Measurements from ENCODE around the gene KCNK5. TPM values are rescaled to one million over a fixed set of nuclear protein-coding genes. Genes with fewer than 3 reads are reported as not detected.

Gene KCNK5
- total RNA-seq, 4 donors from 2014 or later, result 16.7 to 20.0 (median 18.4) TPM

DNA sequence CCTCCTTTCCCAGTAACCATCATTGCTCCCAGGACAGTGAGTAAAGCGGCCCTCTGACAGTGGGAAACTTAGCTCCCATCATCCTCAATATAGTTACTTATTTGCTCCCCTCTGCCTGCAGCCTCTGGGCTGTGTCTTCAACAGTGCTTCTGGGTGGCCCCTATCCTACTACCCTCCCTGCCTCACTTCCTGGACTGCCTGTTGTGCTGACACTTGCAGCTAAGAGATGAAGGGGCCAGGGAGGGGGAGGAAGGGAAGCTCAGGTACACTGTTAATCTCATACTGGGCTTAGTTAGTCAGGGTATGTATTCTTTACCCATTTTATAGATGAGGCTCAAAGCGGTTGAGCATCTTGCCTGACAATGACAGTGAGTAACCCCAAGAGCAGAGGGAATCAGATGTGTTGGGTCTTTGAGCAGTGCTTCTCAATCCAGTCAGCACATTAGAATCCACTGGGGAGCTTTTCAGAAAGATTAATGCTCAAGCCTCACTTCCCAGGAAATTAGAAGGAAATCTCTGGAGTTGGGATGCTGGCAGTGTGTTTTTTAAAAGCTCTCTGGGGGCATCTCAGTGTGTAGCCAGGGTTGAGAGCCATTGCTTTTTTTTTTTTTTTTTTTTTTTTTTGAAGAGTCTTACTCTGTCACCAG lies 27.1 kb upstream of the KCNK5 start:
- H3K4me1 ChIP-seq, result peaks cover 0 to 3% (median 0%) of the 10 kb centered on the region in 4 donors
- no peak overlapping the region for H3K27ac ChIP-seq
- H3K36me3 ChIP-seq, result no peaks in the 10 kb centered on the region
- no peaks in the 10 kb centered on the region for H3K9me3 ChIP-seq
- DNase-seq (ENCODE audit: low spot score in 2 of 2), result no peak
- H3K4me3 ChIP-seq, result no peak overlapping the region
- H3K27me3 ChIP-seq, result no peaks in the 10 kb centered on the region
- TF ChIP-seq POLR2A (IDR thresholded peaks at IDR 0.05) (no peak), EP300 (IDR thresholded peaks at IDR 0.05) (no peak)
- TF ChIP-seq, protein P1, sequence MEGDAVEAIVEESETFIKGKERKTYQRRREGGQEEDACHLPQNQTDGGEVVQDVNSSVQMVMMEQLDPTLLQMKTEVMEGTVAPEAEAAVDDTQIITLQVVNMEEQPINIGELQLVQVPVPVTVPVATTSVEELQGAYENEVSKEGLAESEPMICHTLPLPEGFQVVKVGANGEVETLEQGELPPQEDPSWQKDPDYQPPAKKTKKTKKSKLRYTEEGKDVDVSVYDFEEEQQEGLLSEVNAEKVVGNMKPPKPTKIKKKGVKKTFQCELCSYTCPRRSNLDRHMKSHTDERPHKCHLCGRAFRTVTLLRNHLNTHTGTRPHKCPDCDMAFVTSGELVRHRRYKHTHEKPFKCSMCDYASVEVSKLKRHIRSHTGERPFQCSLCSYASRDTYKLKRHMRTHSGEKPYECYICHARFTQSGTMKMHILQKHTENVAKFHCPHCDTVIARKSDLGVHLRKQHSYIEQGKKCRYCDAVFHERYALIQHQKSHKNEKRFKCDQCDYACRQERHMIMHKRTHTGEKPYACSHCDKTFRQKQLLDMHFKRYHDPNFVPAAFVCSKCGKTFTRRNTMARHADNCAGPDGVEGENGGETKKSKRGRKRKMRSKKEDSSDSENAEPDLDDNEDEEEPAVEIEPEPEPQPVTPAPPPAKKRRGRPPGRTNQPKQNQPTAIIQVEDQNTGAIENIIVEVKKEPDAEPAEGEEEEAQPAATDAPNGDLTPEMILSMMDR (IDR thresholded peaks at IDR 0.05), result no peak
- WGBS, 2 donors, result 77 to 78% methylated on average over 2 of the region's 2 CpGs

DNA sequence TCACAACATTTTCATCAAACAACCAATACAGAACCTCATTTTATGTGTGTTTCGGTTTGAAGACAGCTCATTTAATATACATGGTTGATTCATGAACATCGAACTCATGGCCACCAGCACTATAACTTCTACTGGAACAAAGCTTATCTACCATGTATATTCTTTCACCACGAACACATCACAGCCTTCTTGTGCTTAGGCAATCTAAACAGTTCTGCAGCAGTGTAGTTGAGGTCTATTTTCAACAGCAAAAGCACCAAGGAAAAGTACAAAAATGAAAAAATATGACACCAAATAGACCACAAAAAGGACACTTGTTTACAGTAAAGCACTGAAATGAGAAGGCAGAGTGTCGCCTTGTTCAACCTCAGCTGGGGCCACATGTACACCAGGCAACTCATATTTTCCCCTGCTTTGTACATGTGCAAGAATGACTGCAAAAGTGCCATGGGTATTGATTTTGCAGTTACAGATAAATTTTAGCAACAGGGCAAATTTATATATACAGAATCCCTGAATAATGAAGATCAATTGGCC lies 25.8 kb upstream of the KCNK5 start:
- peaks cover 0 to 5% (median 0%) of the 10 kb centered on the region in 4 donors for H3K4me1 ChIP-seq
- WGBS, 2 donors, result 92 to 97% methylated on average over 4 of the region's 4 CpGs
- H3K27me3 ChIP-seq, result no peaks in the 10 kb centered on the region
- no peaks in the 10 kb centered on the region for H3K9me3 ChIP-seq
- no peaks in the 10 kb centered on the region for H3K36me3 ChIP-seq
- no peak overlapping the region for H3K4me3 ChIP-seq
- TF ChIP-seq, protein P1 (IDR thresholded peaks at IDR 0.05), result no peak
- TF ChIP-seq EP300 (IDR thresholded peaks at IDR 0.05), result no peak
- no peak for TF ChIP-seq POLR2A (IDR thresholded peaks at IDR 0.05)
- DNase-seq (ENCODE audit: low spot score in 2 of 2), result no peak
- no peak overlapping the region for H3K27ac ChIP-seq

DNA sequence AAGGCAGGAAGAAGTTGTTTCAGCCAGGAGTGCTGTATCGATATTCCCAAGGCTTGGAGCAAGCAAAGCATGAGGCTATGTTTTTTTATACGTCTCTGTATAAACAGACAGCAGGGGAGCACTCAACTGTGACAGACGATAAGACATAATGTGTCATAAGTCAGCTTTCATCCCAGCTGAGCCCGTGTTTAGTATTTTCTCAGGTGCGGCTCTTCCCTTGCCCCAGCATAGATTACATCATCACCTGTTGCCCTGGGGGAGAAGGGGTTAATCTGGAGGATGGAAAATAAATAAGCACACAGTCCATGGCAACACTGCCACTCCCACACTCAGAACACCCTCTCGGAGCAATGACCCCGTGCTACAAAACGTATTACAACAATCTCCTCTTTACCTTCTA lies 22.1 kb upstream of the KCNK5 start:
- Histone ChIP-seq H3K9me3 (no peaks in the 10 kb centered on the region), H3K36me3 (no peaks in the 10 kb centered on the region), H3K4me1 (peaks cover 0 to 5% (median 0%) of the 10 kb centered on the region in 4 donors), H3K4me3 (no peak overlapping the region), H3K27ac (no peak overlapping the region), H3K27me3 (no peaks in the 10 kb centered on the region)
- DNase-seq (ENCODE audit: low spot score in 2 of 2), result no peak
- 34 to 41% methylated on average over 8 of the region's 8 CpGs for WGBS, 2 donors
- TF ChIP-seq POLR2A (IDR thresholded peaks at IDR 0.05) (no peak), EP300 (IDR thresholded peaks at IDR 0.05) (no peak)
- TF ChIP-seq, protein P1 (IDR thresholded peaks at IDR 0.05), result no peak

DNA sequence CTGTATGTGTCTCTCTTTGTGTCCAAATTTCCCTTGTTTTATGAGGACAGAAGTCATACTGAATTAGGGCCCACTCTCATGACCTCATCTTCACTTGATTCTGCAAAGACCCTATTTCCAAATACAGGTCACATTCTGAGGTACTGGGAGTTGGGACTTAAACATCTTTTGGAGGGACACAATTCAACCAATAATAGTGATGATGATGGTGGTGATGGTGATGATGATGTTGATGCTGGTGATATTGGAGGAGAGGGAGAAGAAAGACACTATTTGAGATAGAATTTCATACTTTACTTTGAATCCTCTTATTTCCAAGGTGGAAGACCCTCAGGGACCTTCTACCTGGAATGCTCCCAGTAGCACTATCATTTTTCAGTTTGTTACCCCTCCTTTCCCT lies 21.2 kb upstream of the KCNK5 start:
- no peaks in the 10 kb centered on the region for H3K36me3 ChIP-seq
- H3K27ac ChIP-seq, result no peak overlapping the region
- no peak for DNase-seq (ENCODE audit: low spot score in 2 of 2)
- no peak overlapping the region for H3K4me3 ChIP-seq
- no peaks in the 10 kb centered on the region for H3K27me3 ChIP-seq
- peaks cover 0 to 5% (median 0%) of the 10 kb centered on the region in 4 donors for H3K4me1 ChIP-seq
- no peaks in the 10 kb centered on the region for H3K9me3 ChIP-seq
- no peak for TF ChIP-seq POLR2A (IDR thresholded peaks at IDR 0.05)
- TF ChIP-seq, protein P1 (IDR thresholded peaks at IDR 0.05), result no peak
- TF ChIP-seq EP300 (IDR thresholded peaks at IDR 0.05), result no peak

DNA sequence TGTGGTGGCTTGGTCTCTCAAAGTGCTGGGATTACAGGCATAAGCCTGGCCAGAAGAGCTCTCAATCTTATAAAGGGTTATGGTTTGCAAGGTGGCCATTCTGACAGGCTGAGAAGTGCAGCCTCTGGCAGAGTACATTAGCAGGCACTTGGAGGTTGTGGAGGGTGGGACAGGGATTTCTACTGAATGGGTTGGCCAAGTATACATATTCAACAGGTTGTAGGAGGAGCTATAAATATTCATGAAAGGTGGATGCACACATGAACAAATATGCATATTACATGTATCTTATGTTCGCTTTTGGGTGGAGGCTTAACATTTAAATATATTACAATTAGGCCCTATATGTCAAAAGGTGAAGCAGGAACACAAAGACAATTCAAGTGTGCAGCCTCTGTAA lies 20.0 kb upstream of the KCNK5 start:
- Histone ChIP-seq H3K4me3 (no peak overlapping the region), H3K27ac (no peak overlapping the region), H3K9me3 (no peaks in the 10 kb centered on the region), H3K4me1 (peaks cover 0 to 12% (median 0%) of the 10 kb centered on the region in 4 donors), H3K36me3 (no peaks in the 10 kb centered on the region), H3K27me3 (no peaks in the 10 kb centered on the region)
- TF ChIP-seq EP300 (IDR thresholded peaks at IDR 0.05) (no peak), POLR2A (IDR thresholded peaks at IDR 0.05) (no peak)
- TF ChIP-seq, protein P1 (IDR thresholded peaks at IDR 0.05), result no peak
- no peak for DNase-seq (ENCODE audit: low spot score in 2 of 2)
- WGBS, 2 donors, result 97 to 100% methylated on average over 1 of the region's 1 CpG

Measured in tibial nerve (tissue), 4 donors.